ENCODE measurements around the gene HLA-DOB.
"Not testable (repeated sequence)": the region's sequence is repeated elsewhere in the genome, so short reads cannot be mapped to it uniquely, and the experiment has no call there.

Gene HLA-DOB

DNA sequence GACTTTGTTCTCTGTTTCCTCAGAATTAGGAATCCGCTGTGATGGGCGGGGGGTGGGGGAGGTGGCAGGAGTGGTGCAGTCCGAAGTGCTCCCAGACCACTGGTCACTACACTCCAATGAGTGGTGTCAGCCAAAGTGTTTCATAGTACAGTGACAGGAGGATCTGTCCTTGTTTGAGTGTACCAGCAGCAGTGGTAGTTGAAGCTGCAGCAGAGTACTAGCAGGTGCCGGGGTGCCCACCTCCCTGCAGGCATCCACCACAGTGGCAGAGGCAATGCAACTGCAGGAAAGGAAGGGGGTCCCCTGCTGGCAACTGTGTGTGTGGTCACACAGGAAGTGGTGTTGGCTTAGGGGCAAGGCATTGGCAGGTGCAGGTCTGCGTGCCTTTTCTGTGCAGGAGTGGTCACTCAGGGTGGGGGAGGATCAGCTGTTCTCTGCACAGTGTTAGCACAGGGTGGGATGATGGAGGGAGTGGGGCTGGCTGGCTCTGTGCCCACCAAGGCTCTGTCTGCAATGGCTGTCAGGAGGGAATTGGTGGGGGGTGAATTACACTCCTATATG lies 9.7 kb downstream of the HLA-DOB start:
- no peak for DNase-seq

DNA sequence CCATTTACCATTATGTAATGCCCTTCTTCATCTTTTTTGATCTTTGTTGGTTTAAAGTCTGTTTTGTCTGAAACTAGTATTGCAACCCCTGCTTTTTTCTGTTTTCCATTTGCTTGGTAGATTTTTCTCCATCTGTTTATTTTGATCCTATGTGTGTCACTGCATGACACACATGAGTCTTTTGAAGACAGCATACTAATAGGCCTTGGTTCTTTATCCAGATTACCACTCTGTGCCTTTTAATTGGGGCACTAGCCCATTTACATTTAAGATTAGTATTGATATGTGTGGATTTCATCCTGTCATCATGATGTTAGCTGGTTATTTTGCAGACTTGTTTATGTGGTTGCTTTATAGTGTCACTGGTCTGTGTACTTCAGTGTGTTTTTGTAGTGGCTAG lies 11.4 kb downstream of the HLA-DOB start:
- not testable (repeated sequence) for DNase-seq

DNA sequence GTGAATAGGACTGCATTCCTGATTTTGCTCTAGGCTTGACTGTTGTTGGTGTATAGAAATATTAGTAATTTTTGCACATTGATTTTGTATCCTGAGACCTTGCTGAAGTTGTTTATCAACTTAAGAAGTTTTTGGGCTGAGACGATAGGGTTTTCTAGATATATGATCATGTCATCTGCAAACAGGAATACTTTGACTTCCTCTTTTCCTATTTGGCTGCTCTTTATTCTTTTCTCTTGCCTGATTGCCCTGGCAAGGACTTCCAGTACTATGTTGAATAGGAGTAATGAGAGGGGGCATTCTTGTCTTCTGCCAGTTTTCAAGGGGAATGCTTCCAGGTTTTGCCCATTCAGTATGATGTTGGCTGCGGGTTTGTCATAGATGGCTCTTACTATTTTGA lies 13.4 kb downstream of the HLA-DOB start:
- DNase-seq, result no peak

DNA sequence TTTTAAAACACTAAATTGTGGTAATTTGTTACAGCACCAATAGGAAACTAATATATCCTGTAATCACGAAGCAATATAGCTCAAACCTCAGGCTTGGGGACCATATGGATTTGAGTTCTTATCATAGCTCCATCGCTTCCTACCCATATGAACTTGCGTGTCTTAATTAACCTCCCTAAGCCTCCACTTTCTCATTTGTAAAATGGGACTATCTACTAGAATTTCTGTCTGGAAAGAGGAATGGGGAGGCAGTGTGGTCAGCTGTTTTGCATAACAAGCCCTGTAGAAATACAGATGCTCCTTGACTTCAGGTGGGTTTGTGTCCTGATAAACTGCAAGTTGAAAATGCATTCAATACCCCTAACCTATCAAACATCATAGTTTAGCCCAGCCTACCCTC lies 17.1 kb downstream of the HLA-DOB start:
- no peak for DNase-seq

DNA sequence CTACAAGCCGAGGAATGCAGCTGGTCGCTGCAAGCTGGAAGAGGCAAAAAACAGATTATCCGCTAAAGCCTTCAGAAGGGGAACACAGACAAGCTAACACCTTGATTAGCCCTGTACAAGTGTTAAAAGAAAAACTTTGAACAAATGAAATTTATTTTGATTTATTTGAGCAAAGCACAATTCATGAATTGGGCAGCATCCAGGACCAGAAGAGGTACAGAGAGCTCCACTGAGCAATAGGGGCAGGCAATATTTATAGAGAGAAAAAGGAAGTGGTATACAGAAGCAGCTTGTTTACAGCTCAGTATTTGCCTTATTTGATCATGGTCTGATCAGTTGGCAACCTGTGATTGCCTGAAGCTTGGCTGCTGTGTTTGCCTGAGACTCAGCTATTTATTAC lies 17.6 kb downstream of the HLA-DOB start:
- DNase-seq, result no peak

DNA sequence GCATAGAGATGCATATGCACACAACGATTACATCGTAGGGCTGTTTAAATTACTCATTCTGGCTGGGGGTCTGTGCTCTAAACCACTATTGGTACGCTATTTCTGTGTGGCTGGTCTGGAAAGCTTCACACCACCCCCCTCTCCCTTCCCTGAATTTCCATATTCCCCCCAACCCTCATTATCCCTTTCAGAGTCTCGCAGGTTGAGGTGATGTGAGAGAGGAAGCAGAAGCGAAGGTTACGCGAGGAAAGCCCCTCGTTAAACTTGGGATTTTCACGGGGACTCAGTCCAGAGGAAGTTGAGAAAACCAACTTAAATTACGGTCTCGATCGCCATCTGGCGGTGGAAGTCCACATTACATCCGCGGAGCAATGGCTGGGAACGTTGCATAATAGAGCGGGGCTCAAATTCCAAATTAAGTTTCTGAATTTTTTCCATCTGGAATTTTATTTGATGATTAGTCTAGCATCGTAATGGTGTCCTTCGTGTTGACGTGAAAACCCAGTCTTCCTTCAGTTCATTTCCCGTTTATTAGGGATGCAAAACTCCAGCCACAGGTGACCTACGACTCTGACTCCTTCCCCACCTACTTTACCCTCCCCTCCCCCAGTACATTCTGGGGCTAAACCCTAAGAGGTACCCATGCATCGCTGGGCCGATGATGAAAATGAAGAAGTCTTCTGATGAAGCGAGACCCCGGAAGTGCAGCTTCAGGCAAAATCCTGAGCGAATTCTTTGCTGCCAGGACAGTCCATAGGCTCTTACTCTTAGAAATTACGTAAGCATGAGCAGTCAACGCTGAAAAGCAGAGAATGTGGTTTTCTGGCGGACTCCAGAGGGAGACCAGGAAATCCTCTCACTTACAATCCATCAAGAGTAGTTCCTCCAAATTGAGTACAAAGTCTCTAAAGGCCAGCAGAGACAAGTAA lies 19.7 kb downstream of the HLA-DOB start:
- DNase-seq, result peak in 11 of 14 donors; percentile 8 to 66 (median 36)

DNA sequence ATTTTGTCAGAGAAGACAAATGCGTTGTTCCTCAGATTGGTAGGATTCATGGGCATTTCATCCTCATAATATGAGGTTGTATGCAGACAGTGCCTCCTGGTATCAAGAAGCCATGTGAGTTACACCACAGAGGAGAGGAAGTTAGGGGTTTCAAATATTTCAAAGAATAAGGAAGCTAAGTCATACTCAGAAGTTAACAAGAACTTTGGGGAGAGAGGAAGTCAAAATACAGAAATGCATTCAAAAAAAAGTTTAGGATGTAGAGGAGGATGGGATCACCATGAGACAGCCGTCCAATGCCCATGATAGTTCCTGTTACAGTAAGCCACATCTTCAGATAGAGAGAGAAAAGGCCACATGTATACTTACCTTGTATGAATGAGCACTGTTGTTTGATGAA lies 22.3 kb downstream of the HLA-DOB start:
- DNase-seq, result no peak

DNA sequence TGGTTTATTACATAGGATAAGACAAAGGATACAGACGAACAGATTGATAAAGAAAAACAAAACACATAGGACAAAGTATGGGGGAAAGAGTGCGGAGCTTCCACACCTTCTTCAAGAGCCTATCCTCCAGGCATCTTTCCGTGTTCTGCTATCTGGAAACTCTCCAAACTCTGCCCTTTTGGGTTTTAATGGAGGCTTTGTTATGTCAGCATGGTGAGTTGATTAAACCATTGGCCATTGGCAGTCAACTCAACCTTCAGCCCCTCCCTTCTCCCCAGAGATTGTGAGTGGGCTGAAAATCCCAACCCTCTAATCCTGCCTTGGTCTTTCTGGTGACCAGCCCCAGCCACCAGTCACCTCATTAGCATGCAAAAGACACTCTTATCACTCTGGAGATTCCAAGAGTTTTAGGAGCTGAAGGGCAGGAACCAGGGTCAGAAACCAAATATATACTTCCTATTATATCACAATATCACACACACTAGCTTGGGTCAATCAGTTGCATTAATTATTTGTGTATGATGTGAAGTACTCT lies 23.8 kb downstream of the HLA-DOB start:
- DNase-seq, result no peak

DNA sequence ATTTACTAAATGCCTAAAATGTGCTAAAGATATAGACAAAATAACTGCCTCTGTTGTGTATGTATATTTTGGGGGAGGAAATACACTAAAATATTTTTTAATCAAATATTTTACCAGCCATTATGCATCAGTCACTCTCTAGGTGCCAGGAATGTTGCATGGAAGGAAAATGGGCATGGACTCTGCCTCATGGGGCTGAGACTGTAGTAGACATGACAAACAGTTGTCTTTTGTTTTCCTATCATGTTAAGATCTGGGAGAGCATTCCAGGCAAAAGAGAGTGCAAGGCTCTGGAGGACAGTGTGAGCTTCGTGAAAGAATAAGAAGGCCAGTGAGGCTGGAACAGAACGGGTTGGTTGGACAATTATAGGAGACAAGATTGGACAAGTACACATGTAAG lies 26.5 kb downstream of the HLA-DOB start:
- no peak for DNase-seq

DNA sequence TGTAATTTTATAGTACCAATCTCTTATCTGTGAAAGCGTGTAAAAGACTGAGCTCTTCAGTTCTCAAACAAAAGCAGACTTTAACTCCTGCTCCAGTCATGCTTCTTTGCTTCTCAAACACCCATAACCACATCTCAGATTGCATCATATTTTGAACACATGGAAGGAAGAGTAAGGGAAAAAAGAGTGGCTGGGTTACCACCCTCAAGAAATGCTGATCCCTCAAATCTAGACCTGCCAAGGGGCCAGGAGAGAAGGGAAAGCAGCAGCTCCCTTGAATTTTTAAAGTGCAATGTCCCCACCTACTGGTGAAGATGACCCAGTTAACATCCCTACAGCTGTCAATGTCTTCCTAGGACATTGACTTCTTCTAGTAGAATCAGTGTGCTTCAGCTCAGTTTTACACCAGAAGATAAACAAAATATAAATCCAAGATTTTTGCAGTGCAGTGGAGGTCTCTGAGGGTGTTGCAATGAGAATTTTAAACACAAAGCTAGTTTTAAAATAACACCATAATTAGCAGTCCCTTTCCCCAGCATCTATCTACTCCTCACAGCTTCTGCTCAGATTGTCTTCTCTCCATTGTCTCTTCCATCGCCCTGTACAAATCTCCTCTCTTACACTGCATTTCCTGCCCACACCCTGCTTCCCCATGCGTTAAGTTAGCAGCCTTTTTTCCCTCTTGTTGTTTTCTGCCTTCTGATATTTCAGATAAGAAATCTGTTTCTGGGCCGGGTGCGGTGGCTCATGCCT lies 30.8 kb downstream of the HLA-DOB start:
- peak in 4 of 14 donors; percentile 6 to 23 (median 10) for DNase-seq

DNA sequence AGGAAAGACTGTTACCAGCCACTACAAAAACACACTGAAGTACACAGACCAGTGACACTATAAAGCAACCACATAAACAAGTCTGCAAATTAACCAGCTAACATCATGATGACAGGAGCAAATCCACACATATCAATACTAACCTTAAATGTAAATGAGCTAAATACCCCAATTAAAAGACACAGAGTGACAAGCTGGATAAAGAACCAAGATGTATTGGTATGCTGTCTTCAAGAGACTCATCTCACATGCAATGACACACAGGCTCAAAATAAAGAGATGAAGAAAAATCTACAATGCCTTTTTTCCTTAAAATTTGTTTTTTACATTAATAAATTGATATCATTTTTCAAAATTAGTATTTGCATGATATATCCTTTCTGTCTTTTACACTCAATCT lies 33.9 kb downstream of the HLA-DOB start:
- not testable (repeated sequence) for DNase-seq

DNA sequence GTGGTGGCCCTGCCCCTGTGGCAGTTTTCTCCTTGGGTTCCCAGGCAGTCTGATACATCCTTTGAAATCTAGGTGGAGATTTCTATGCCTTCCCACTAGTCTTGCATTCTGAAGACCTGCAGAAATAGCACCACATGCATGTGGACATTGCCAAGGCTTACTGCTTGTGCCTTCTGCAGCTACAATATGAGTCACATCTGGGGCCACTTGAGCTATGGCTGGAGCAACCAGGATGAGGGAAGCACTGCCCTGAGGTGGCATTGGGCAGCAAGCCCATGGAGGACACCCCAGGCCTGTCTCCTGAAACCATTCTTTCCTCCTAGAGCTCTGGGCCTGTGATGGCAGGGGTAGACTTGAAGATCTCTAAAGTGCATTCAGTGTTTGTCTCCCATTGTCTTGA lies 37.8 kb downstream of the HLA-DOB start:
- no peak for DNase-seq

DNA sequence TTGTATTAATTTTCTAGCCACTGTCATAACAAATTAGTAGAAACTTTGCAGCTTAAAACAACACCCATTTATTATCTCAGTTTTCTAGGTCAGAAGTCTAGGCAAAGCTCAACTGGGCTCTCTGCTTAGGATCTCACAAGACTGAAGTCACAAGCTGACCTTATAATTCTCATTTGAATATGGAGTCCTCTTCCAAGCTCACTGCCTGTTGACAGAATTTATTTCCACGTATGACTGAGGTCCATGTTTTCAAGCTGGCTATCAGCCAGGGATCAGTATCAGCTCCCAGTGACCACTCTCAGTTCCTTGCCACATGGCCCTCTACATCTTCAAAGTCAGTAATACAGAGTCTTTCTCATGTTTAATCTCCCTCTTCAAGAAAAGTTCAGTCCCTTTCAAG lies 41.7 kb downstream of the HLA-DOB start:
- DNase-seq, result no peak

DNA sequence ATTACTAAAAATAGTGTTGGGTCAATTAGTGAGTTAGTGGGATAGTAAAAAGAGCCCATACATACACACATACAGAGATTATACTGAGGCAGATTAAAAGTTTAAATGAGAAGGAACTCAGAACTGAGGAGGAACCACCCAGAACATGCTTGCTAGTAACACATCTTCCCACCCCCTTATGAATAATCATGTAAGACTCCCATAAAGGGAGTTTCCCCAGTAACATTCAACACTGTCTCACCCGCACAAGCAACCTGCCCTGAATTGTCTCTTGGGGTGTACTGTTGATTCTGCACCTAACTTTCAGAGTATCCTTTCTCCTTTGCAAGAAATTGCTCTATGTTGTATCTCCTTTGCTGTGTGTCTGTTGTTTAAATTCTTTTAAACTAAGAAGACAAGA lies 42.4 kb downstream of the HLA-DOB start:
- DNase-seq, result no peak

DNA sequence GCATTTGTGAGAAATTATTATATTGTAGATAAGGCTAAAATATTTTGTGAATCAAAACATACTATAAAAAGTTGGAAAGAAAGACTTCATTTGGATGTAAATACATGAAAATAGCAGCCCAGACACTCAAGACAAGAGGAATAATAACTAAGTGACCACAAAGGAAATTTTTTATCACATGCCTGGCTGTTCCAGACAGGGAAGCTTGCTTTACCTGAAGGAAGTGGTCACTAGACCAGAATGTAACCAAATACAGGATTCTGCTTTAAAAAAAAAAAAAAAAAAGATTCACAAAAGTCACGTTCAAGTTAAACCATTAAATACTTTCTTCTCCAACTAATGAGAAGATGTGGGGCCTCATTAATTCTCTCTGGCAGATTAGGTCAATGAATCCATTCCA lies 44.1 kb downstream of the HLA-DOB start:
- DNase-seq, result no peak

DNA sequence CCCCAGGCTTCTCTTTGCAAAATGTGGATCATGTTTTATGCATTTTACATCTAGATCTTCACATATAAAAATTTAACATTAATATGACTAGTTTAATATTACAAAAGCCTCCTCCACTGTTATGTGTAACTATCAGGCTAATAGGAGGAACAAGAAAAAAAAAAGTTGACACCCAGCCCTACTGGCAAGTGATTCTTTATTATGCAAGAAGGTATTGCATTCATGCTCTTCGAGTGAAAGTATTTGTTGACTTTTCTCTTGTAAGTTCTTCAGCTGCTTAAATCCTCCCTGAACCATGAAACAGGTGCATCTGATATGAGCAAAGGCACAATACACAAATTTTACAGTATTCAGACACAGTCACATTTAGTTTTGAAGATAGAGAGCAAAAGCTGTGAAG lies 52.8 kb downstream of the HLA-DOB start:
- DNase-seq, result no peak

DNA sequence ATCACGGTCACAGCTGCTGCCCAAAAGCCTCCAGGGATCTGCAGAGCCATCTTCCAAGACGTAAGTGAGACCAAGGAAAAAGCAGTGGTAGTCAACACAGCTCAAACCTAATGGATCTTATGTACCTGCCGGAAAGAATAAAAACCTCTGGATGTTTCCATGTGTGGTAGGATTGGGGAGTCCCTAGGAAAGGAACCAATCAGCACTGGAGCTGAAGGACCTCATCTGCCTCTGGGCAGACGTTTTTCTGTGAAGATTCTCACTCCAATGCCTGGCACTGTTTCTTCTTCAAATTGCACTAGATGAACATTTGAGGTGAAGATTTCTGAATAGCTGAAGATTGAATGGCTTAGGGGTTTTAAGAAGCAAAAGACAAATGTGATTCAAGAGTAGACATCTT lies 53.4 kb downstream of the HLA-DOB start, which contains the start of gene HLA-DQB2:
Gene HLA-DQB2, minus strand, starts transcription at position 112 of the 400 bp plus-strand sequence. Its CDS starts 62 bp downstream, at position 50.
- no peak for DNase-seq

Measured in C1 segment of cervical spinal cord (tissue), 14 donors.